Fibroblast of skin of back (primary cell): Measurements from ENCODE around the gene CADPS.

Experiments used
- DNase-seq: peaks from one replicate; pipeline ENCODE4 v3.0.0-alpha.2; 2013

CADPS gene

DNA sequence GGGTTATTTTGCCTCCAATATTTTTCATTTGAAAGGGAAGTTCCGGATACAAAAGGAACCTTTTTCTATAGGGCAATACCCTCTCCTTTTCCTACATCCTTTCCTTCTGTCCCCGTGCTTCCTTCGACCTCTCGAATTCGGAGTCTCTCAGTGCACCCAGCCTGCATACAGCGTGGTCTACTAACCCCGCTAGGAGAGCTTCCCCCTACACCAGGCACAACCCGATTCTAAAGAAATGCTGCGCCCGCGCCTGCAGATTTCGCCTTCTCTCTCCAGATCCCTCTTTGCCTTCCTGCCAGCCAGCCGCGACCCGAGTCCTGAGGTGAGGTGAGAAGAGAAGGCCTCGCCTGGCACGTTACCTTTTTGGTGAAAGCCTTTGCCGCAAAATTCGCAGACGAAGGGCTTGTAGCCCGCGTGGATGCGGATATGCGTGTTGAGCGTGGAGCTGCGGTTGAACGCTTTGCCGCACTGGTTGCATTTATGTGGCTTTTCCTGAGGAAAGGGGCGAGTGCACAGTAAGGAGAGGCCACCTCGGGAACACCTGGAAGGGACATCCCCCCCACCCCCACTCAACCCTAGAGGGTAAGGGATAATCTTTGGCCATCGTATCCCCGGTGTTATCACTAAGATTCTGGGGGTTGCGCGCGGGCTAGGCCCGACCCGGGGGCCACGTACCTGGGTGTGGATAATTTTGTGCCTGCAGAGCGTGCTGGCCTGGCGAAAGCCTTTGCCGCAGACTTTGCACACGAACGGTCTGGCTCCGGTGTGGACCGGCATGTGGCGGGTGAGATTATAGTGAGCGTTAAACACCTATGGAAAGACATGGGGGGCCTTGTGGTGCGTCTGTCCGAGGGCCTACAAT lies 504.1 kb downstream of the CADPS start:
- no peak for DNase-seq

DNA sequence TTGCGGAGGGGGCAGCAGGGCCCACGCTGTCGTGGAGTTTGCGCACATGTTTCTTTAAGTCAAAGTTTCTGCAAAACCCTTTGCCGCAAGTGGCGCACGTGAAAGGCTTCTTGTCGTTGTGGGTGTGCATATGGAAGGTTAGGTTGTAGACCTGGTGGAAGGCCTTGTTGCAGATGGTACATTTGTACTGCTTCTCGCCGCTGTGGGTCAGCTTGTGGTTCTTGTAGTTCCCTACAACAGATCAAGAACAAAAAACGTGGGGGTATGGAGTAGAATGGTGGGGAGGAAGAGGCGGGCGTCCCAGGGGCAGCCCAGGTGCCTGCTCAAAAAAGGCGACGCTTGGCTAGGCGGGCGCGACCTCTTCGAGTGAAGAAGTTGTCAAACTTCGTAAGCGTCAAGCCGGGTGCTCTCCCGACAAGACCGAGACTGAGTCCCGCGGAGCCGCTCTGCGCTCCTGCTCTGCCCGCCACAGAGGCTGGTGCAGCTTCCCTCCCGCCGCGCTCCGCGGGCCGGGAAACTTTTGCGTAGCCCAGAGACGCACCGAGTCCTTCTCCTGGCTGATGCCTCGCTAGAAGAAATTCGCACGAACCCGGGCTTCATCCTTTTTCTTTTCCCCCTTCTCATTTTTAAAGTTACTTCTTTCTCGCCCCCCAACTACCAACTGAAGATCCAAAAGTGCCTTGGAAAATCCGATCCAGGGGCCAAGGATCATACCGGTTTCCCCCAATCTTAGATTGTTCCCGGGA lies 504.9 kb downstream of the CADPS start:
- DNase-seq, result no peak

DNA sequence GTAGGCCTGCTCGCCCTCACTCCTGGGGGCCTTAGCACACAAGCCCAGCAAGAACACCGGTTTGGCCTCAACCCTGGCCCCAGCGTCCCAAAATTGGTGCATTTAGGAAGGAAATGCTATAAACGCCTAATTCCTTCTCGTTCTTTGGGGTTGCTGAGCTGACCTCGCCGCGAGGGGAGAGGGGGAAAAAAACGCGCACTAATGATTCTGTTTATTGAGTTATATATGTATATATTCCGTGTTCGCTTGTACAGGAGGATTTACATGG lies 505.8 kb downstream of the CADPS start:
- no peak for DNase-seq

DNA sequence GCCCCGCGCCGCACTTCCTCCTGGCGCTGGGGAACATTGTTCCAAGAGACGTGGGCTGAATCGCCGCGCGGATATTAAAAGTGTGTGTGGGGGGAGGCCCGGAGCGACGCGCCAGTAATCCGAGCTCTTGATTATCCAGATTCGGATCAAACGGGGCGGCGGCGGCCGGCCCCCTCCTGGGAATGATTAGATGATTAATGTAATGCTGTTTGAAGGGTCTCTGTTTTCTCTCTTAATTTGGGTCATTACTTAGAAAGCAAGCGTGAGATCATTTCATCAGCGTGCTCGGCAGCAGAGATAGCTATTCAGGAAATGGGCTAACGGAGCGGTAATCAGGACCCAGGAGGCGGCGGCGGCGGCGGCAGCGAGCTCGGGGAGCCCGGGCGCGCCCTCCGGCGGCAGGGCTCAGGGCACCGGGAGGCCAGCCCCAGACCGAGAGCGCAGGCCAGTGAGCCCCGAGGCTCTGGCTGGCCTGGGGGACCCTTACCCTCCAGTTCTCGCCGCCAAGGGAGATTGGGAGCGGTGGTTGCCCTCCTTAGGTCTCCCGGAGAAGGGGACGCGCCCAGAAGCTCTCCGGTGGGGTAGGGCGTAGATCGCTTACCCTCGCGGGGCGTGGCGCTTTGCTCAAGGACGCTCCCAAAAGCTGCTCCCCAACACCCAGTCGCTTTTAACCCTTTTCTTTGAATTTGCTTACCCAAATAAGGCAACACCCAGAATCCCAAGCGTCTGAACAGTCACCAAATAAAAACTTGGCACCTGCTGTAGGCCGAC lies 506.3 kb downstream of the CADPS start:
- no peak for DNase-seq

DNA sequence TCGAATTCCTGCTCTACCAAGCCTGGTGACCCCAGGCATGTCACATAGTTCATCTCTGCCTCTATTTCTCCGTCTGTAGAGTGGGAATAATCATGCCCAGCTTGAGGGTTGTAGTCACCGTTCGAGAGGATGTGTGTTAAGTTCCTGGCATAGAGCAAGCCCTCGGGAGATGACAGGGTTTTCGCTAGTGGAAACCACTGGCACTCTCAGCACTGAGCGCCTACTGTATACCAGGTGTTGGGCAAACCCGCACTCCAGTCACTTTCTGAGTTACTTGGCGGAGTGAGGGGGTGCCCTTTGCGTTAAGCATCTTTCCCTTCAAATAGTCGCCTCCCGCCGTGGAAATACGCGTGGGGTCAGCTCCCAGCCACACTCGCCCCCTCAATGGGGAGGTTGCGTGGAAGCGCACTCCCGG lies 506.9 kb downstream of the CADPS start:
- DNase-seq, result no peak

DNA sequence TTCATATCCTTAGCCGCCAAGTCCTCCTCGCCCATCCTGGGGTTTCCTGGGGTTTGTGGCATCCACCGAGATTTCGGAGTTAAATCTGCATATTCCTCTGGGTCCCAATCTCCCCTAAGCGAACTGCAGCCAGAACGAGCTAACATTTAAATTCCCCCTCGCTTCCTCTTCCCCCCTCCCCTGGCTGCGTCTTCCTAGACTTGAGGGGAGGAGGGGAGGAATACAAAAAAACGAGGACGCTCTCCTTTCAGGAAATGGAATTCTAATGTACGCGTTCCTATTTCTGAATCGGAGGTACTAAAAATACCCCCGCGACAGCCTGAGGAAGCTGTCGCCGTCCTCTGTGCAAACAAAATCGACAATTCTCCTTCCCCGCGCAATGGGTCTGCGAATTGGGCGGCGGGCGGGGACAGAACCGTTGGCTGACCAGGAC lies 507.4 kb downstream of the CADPS start:
- no peak for DNase-seq

DNA sequence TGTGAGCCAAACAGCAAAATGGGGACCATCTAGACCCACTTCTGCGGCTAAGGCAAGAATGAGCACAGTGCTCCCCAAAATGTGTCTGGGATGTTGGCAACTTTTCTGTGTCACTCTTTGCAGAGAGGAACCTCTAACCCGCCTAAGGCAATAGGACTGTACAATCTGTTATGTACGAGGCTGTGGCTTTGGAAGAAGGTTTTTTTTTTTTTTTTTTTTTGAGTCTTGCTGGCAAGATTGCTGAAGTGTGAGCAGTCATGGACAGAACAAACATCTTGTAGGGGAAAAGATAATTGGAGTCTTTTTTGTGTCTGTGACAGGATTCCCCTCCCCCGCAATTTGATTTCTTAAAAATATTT lies 509.1 kb downstream of the CADPS start:
- DNase-seq, result no peak

DNA sequence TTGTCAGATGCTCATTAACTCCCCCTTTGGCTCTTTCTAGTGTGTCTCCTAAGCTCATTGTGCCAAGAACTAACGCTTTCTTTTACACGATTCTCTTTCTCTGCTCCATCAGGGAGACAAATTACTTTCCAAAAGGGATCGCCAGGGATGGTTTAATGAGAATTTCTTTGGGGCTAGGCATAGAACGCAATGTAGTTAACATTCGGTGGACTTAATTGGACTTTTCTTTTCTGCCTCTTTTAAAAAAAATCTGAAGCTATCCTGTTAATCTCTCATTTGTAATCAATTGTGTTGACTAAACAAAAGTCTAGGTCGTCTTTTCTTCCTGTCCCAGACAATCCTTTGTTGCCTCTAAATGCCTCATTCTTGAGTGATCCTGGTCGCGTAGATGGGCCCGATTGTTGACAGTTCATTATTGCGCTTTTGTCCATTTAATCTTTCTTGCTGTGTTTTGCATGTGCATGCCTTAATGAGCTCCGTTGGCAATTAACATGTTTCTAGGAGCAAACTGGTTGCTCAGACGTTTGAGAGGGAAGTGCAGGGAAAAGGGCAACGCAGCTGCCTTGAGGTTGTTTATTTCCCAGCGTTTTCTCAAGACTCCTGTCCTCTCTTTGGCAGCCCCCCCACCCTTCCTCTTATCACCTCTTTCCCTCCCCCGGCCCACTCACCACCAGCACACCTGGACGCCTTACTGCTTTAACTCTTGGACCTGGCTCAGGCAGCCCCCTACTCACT lies 509.7 kb downstream of the CADPS start:
- DNase-seq, result no peak

DNA sequence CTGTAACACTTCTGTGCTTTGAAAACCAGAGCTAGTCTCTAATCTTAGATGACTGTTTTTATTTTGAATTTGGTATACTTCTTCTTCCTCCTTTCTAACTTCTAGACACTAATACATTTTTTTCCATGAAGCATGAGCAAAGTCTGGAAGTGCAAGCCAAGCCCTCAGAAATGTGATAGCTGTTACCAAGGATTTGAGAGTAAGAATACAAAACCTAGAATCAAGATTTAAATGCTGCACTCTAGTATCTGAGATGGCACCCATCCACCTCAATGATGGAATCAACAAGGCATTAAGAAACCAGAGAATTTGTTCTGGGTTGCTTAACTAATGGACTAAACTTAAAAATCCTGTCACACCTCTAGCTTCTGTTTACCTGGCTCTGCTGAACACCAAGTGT lies 511.0 kb downstream of the CADPS start:
- no peak for DNase-seq

DNA sequence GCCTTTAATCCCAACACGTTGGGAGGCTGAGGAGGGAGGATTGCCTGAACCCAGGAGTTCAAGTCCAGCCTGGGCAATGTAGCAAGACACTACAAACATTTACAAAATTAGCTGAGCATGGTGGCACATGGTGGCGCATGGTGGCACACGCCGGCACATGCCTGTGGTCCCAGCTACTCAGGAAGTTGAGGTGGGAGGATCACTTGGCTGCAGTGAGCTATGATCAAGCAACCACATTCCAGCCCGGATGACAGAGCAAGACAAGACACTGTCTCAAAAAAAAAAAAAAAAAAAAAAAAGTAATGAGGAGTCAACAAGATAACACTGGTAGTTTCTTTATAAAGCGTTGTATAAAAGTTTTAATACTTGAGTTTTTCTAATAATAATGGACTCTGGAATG lies 511.9 kb downstream of the CADPS start:
- DNase-seq, result no peak

DNA sequence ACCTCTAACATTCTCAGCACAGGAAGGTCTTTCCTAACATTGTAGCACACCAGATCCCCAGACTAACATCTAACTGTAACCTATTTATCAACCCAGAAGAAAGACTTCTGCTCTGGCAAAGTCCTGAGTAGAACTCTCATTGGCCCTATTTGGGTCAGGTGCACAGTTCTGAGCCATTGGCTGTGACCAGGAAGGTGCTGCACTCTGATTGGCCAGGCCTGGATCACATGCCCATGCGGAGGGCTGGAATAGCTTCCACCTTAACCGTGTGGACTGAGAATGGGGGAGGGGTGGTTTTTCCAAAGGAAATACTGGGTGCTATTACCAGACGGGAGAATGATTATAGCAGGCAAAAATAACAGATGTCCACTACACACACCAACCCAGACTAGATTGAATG lies 513.4 kb downstream of the CADPS start:
- DNase-seq, result no peak

DNA sequence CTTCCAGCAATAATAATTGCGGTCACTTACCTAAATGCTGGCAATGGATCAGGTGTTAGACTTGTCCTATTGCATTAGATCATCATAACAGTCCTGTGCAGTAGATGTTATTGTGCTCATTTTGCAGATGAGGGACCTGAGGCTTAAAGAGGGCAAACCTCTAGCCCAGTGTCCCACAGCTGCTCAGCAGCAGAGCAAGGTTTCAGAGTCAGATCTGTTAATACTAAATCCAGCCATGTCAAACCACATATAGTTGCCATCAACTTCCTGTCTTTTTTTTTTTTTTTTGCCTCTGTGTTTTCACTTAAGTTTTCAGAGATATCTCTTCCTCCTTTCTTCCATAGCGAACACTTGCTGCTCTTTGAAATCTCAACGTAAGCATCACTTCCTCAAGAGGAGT lies 514.0 kb downstream of the CADPS start:
- DNase-seq, result no peak

DNA sequence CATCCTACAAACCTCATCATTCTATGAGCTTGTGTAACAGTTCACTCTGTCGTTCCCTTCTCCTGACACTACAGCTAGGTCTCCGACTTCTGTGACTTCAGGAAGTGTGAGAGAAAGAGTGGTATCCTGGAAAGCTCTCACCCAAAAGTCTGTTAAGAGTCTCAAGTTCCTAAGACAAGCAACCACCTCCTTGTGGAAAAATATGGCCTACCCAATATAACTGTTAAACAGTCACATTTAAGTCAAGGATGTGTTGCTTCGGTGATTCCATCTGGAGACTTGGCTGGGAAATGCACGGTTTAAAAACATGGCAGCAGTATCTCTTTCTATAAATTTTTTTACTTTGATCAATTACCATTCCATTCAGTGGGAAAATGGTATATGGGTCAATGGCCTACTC lies 515.7 kb downstream of the CADPS start:
- no peak for DNase-seq

DNA sequence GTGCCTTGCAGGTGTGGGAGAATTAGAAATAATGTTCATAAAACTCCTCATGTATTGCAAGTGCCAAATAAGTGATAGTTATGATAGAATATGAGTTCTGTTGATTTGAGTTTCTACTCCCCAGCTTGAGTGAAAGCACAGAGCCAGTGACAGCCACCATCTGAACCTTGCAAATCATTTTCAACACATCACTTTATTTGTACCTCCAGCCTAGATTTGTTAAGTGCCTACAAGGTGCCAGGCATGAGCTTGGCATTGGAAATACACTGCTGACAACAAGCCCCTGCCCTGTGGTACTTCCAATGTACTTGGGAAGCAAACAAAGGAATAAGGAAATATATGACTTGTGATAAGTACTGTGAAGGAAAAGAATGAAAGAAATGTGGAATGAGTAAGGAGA lies 518.9 kb downstream of the CADPS start:
- no peak for DNase-seq

DNA sequence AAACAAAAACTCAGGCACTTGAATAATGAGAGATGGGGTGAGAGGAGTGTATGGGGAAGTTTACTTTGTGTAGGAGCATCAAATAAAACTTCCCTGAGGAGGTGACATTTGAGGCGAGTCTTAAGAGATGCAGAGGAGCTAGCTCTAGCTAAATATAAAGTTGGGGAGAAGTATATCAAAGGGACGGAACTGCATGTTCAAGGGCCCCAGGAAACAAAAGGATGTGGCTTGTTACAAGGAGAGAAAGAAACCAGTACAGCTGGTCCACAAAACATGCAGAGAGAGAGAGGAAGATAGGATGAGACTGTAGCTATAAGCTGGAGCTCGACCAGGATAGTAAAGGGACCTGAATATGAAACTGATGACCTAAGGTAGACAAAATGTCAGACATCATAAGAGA lies 519.5 kb downstream of the CADPS start:
- no peak for DNase-seq
